Stimulated activated CD4-positive, alpha-beta T cell treated with anti-CD3 and anti-CD28 coated beads, TNF-alpha, amount 100 ng/mL, for 24 hours (primary cell): ENCODE results near the gene F11R.
A peak's percentile ranks its signal among the peaks of the same experiment; 100 is the strongest.
"Not testable (repeated sequence)": the region's sequence is repeated elsewhere in the genome, so short reads cannot be mapped to it uniquely, and the experiment has no call there.

Experiments
- DNase-seq, 3 experiments: peaks; one replicate each; pipeline ENCODE4 v3.0.0-alpha.2; 2020; ENCODE audit warnings: low read depth in 3 of 3

F11R gene

DNA sequence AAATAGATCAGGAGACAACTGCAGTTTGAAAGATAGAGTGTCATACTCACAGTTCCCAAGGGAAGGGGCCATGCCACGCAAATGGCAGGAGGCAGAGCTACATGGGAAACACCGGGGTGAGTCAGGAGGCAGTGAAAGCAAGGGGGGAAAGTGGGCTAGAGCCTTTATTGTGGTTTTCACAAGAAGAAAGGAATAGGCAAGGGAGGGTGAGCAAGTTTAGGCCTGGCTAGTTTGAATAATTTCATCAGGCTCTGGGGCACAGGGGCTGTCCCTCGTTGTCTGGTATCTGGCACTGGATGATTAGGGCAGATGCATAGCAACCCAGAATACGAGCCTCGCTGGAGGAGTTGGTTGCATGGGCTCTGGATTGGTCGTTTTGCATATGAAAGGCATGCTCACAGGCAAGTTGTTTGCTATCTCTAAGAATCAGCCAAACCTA is 49.3 kb downstream of the F11R start:
- peak; percentile 9 to 44 (median 22) for DNase-seq

DNA sequence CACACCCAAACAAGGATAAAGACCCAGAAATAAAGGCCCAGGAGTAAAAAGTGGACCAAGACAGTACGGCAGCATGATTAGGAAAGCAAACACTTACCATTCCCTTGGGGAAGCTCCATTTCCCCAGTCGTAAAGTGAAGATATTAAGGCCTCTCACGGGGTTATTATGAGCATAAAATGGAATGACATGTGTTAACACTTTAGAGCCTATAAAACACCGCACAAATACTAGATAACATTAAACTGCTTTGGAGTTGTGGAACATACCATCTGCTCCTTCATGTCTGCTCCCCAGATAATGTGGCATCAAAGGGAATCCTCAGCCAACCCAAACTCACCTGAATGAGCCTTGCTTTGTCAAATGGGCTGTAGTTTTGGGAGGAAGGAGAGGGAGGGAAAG is 57.4 kb downstream of the F11R start:
- no peak for DNase-seq

DNA sequence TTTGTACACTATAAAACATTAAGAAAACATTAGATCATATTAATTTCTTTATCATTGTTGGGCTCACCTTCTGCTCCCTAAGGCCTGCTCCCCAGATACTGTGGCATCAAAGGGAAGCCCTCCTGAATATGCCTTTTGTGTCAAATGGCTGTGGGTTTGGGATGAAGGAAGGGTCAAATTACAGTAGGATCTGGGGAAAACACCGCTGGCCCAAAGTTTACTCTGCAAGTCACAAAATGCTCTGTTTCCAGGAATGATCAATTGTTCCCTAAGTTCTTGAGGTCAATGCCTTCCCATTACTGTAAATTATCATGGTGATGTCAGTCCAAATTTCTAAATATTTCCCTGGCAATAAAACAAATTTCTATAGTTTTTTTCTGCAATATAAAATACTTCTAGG is 59.5 kb downstream of the F11R start:
- DNase-seq, result no peak

DNA sequence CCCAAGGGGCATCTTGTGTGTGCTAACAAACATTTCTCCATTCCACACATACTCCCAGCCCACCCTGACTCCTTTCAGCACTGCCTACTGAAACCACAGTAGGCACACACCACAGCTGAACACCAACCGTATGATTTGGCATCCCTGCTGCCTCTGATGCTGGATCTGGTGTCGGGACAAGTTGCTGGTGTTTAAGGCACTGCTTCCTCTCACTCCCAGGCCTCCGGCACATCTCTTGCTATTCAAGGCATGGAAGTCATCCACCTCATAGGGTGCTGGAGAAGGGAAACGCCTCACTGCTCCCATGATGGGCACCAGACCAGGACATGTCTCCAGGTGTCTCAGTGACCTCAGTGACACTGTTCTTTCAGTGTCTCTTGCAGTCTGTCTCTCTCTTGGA is 64.0 kb downstream of the F11R start:
- no peak for DNase-seq

DNA sequence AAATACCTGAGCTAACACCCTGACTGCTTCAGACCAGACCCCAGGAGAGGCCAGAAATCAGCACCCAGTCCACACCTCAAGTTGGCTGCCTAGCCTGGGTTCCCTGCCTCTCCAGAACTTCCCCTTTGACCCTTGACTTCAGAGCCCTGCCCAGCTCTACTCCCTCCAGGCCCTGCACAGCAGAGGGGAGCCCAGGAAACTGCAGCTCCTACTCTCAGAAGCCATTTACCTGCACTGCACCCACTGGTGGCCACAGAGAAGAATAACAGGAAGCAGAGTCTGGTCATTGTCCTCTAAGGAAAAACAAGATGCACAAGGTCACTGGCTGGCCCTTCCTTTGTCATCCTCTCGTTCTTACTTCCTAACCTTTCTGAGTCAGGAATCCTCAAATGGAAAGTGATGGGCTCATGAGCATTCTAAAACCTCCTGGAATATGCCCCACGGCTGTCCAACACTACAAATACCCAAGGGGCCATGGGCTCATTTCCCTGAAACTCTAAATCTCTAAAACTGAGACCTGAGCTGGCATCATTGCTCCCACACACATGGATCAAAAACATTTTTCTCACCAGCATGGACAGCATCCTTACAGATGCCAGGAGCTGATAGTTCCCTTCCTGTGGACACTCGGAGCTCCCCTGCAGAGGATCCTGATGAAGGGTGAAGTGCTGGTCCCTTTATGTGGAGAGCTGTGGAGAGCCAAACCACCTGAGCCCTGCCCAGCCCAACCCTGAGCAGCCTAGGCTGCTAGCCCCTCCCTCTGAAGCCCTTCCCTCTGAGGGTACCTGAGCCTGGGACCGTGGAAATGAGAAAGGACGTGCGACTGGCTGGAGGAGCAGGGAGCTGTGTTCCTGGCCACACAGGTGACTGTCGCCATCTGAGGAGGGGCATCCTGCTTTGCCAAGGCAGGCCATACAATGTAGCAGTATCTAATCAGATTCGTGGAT is 66.5 kb downstream of the F11R start, which contains the start of gene ITLN2:
TSS of gene ITLN2 (minus strand) at position 652 of the 947 bp plus-strand sequence. CDS start at position 584, 68 bp downstream.
- DNase-seq, result peak; percentile 13 to 30 (median 13)

DNA sequence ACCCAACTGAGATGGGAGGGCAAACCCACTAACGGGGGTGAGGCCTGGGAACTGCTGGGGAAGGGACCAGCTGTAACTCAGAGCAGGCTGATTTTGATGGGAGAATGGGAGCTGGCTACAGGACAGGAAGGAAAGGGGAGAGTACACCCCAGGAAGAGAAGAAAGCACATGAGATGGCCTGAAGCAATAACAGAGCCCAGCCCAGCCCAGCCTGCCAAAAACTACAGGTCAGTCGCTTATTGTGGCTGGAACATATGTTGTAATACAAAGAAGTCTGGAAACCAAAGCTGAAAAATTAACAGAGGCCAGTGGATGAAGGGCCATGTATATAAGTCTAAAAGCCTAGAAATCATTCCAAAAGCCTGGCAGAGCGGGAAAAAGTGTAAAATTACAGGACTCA is 67.9 kb downstream of the F11R start:
- DNase-seq, result no peak

DNA sequence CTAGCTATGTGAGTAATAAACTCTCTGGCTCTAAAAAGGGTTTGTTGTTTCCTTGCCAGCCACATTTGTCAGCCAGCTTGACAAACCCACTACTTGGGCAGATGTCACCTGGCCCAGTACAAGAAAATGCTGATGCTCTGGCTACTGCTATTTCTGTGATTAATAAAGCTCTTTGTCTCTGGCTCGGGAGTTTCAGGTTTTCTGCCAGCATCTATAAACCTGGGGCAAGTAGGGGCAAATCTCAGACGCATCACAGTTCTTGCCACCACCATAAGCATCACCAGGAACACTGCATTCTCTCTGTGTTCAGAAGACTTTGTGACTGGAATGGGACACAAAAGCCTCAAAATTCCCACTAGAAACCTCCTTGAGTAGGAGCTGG is 68.8 kb downstream of the F11R start:
- DNase-seq, result no peak

DNA sequence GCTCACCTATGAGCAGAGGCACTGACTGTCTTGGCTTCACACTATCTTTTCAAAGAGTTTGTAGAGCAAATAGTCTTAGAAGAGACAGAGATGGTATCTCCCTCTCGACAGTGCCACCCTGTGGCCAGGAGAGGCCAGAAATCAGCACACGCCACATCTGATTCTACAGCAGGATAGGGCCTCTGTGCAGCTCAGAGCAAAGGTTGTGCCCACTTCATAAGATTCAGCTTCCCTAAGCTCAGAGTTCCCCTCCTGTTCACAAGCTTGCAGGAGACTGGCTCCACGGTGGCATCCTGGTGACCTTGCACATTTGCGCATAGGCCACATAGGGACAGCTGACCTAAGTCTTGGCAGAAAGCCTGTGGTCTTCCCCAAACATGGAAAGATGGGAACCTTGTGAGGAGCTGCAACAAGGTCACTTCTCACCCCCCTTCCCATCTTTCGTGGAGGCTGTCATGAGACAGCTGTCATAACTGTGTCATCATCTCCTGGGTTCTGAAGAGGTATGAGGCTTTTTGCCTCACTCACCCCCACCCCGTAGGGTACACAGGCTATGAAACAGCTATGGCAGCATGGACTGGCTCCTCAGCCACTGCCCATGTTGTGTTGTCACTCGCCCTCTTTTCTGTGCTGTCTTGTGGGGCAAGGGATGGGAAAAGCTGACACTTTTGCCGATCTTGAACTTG is 69.4 kb downstream of the F11R start:
- peak; percentile 29 to 73 (median 44) for DNase-seq

DNA sequence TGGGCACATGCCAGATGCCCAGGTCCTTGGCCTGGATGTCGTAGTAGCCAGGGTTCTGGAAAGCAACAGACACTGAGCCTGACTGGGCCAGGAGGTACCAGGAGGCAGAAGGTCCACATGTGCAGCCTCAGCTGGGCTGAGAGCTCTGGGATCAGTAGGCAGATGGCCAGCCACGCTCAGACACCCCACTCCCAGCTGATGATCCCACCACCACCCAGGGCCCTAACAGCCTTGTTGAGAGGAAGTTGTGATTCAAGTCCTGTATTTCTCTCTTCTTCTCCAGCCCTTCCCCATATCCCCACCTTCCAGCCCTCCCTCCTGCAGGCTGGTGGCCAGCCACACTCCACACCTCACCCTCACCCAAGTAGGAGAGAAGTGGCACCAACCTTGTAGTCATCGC is 70.3 kb downstream of the F11R start:
- no peak for DNase-seq

DNA sequence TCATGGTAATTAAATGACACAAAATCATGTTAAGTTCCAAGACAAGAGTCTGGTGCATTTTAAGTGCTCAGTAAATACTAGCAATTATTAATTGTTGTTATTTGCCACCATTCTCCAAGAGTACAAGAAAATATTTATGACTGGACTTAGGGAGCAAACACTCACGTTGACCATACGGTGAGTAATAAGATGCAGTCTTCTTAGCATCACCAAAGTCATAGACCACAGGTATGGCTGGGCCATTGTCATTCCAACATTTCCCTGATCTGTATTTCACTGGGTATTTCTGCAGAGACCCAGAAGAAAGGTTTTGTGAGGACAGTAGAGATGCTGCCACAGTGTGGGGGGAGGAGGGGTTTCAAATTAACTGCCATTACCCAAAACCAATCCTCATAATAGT is 71.1 kb downstream of the F11R start:
- no peak for DNase-seq

DNA sequence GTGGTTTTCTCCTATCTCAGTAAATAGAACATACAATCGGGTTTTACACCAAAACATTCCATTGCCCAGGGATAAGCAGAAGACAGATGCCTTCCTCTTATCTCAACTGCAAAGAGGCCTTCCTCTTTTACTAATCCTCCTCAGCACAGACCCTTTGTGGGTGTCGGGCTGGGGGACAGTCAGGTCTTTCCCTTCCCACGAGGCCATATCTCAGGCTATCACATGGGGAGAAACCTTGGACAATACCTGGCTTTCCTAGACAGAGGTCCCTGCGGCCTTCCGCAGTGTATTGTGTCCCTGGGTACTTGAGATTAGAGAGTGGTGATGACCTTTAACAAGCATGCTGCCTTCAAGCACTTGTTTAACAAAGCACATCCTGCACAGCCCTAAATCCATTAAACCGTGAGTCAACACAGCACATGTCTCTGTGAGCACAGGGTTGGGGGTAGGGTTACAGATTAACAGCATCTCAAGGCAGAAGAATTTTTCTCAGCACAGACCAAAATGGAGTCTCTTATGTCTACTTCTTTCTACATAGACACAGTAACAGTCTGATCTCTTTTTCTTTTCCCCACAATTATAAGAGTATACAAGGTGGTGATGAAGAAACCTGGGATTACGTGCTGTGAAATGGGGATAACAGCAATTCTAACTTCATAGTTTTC is 71.6 kb downstream of the F11R start:
- not testable (repeated sequence) for DNase-seq

DNA sequence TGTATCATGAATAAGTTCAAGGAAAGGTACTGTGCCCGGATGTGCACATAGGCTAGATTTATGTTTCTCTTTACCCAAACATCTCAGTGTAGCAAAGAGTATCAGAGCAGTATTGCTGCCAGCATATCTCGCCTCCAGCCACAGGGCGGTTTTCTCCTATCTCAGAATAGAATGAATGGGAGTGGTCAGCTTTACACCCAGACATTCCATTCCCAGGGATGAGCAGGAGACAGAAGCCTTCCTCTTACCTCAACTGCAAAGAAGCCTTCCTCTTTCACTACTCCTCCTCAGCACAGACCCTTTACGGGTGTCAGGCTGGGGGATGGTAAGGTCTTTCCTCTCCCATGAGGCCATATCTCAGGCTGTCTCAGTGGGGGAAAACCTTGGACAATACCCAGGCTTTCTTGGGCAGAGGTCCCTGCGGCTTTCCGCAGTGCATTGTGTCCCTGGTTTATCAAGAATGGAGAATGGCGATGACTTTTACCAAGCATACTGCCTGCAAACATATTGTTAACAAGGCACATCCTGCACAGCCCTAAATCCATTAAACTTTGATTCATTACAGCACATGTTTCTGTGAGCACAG is 73.7 kb downstream of the F11R start:
- DNase-seq, result not testable (repeated sequence)

DNA sequence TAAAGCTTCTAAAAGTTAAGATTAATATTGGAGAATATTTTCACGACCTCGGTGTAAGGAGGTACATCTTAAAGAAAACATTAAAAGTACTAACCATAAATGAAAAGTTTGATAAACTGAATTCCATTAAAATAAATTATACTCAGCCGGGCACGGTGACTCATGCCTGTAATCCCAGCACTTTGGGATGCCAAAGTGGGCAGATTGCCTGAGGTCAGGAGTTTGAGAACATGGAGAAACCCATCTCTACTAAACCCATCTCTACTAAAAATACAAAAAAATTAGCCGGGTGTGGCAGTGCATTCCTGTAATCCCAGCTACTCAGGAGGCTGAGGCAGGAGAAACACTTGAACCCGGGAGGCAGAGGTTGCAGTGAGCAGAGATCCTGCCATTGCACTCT is 75.1 kb downstream of the F11R start:
- DNase-seq, result not testable (repeated sequence)
